GM19035 (cell line): ENCODE results near the gene IL26.
"Not testable (repeated sequence)": the region's sequence is repeated elsewhere in the genome, so short reads cannot be mapped to it uniquely, and the experiment has no call there.

Experiments
- ATAC-seq: cut with Tn5 transposase; IDR thresholded peaks from one replicate; pipeline ENCODE4 v1.9.1; 2021; ENCODE audit not compliant: unreplicated experiment

IL26 gene

DNA sequence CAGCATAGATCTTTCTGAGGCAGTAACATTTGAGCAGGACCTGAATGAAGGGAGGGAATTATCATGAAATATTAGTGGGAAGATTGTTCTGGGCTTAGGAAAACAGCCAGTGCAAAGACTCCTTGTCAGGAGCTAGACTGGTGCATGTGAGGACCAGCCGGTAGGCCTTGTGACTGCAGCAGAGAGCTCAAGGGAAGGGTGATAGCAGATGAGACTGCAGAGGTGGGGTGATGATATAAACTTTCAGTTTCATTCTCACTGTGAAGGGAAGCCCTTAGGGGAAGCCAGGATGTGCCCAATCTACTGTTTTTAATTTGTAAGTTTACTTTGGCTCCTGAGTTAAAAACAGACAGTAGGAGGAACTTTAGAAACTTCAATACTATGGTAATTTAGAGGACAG is 15.4 kb upstream of the IL26 start:
- peak; percentile 97 for ATAC-seq

- no peak for ATAC-seq
These were observed 14.5 kb upstream of the IL26 start for GRCh38 chr12:68240079-68240478.

DNA sequence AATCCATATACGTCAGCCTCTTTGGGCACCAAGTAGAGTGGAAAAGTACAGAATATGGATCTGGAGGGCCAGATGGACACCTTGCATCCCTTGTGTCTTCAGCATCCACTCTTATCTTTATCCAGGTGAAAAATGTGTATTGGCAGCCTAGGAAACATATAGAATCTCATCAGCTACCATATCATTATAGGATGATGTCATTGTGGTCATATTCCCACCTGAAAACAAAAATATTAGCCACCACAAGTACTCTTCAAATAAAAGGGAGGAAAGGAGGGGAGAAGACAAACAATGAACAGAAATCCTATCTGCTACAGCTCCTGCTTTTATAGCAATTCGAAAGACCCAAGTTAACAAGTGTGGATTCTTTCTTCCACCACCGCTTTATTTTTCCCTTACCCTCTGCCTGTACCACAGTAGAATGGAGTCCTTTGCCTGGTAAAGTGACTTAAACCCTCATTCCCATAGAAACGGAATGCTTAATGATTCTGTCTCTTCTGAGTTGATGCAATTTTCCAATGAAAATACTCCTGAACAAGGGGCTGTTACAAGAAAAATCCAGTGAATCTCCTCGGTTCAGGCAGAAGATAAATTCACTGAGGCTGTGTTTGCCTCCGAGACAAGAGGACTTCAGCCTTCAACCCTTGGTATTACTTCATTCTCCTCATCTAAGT is 13.8 kb upstream of the IL26 start:
- ATAC-seq: no peak

DNA sequence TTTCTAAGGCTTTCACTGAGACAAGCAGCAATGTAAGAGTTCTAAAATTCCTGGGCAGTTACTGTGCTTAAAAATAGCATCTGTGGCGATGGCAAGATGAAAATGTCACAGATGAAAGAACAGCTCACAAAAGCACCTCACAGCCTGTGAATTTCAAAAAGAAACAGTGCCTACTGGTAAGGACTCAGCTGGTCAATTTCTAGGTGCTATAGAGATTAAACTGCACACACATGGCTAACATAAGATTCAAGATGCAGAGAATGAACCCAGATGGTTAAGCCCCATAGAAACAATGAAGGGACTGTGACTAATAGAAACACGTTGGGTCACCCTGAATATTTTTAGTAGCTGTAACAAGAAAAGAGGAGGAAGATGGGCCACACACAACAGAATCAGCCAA is 12.0 kb upstream of the IL26 start:
- ATAC-seq: no peak

DNA sequence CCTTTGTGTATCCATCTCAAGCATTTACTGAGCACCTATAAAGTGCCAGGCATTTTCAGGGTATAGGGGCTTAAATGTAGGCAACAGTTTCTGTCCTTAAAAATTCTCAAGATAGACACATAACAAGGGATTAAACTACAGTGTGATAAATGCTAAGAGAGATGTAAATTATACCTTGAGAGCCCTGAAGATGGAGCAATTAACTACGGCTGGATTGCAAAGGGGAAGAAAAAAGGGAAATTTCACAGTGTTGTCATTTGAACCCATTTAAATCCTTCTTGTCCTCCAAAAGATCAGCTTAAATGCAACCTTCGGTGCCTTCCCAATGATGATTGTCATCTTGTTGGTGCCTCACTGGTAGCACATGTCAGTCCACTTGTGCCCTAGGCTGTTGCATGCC is 11.5 kb upstream of the IL26 start:
- no peak for ATAC-seq

GRCh38 chr12:68236421-68237059 is 10.9 kb upstream of the IL26 start:
- ATAC-seq: peak; percentile 62

DNA sequence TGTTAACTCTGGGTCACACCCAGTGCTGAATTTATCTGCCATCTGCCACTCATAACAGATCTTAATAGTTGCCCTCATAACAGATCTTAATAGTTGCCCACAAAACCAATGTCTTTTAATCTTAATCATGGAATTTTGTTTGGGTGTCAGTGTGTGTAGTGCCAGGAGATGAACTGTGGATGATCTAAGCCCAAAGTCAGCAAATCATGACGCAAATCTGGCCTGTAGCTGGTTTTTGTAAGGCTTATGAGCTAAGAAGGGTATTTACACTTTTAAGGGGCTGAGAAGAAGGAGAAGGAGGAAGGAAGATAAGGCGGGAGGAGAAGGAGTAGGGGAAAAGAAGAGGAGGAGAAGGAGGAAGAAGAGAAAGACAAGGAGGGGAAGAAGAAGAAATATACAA is 10.0 kb upstream of the IL26 start:
- no peak for ATAC-seq

DNA sequence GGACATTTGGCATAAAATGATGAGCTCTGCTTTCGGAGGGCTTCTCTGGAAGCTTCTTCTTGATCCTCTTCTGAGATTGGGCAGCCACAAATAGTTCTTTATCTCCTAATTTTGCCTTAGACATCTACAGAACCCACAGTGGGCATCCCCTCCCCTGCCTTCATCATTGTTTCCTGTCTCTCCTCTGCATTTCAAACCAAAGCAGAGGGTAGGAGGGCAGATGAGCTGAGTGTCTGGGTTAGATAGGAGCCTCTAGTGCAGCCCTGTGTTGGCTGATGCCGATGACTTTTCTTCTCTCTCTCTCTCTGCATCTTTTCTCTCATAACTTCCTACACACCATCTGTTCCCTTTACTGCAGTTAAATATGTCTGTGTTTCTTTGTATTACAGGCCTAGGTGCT is 8.5 kb upstream of the IL26 start:
- no peak for ATAC-seq

DNA sequence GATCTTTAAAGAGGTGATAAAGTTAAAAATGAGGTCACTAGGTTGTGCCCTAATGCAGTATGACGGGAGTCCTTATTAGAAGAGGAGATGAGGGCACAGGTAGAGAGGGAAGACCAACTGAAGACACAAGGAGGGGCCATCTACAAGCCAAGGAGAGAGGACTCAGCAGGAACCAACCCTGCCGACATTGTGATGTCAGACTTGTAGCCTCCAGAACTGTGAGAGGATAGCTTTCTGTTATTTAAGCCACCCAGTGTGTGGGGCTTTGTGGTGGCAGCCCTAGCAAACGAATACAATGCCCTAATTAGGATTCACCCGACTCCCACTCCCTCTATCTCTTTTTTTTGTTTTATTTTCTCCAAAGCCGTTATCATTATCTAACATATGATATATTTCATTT is 7.9 kb upstream of the IL26 start:
- ATAC-seq: no peak

DNA sequence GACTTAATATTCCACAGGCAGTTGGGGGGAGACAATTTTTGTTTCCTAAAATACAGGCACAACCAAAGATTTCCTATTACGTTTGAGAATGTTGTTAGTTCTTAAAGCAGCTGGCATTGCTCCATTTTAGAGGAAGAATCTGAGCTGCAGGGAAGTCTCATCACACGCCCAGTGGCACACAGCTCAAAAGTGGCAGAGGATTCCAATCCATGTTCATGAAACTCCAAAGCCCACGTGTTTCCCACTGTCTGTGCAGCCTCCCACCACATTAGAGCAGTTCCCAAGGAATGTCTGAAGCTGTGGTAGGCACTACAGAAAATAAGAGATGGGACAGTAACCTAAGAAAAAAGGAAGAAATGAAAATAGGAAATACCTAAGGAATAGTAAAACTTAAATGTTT is 6.1 kb upstream of the IL26 start:
- no peak for ATAC-seq

DNA sequence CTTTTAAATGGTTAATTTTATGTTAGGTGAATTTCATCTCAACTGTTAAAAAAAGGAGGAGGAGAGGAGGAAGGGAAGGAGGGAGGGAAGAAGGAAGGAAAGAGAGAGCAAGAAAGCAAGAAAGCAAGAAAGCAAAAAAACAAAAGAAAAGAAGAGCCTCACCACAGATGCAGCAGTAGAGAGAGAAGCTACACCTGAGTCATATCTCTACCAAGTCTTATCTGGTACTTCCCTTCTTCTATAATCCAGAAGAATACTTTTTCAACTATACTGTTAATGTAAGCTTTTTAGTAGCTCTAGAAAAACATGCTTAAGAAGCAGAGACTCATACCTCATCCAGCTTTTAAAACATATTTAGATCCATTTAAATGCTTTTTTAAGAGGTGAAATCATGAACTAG is 5.6 kb upstream of the IL26 start:
- no peak for ATAC-seq

DNA sequence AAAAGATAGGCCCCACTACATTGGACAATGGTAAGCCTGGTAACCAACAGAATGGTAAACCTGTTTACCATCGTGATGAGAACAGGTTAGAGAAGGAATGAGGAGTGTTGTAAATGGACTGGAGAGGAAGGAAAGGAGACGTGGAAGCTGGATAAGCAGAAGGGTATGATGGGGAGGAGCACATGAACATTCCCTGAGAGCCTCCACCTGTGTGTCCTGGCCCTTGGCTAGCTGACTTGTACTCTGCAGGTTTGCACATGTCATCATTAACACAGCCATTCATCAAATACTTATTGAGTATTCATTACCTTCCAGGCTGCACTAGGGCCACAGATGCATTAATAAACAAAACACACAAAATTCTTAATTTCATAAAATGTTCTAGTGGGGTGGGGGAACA is 4.3 kb upstream of the IL26 start:
- ATAC-seq: no peak

- ATAC-seq: no peak
These were observed 1.7 kb upstream of the IL26 start for GRCh38 chr12:68227356-68227755.

DNA sequence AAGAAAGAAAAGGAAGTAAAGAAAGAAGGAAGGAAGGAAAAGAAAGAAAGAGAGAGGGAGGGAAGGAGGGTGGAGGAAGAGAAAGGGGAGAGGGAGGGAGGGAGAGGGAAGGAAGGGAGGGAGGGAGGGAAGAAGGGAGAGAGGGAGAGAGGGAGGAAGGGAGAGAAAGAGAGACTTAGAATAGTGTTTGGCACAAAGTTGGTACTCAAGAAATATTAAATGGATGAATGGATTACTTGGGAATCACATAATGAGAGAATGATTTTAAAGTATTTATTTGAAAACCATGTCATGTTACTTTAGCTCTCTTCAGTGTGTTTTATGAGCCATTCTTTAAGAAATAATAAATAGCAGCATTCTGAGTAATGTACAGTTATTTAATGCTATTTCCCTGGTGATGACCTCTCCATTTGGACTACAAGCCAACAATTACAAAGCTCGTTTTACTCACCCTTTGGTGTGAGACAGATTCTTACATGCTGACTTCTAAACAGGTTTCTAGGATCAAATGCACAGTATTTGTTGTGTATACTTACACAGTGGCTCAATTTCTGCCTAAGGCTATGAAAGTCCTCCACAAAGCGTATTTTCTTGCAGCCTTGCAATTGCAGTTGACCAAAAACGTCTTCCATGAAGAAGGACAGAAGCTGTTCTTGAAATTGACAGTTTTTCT is 861 bp downstream of the IL26 start:
- no peak for ATAC-seq

- ATAC-seq: peak; percentile 96
These were observed 2.4 kb downstream of the IL26 start for GRCh38 chr12:68223067-68223747.

DNA sequence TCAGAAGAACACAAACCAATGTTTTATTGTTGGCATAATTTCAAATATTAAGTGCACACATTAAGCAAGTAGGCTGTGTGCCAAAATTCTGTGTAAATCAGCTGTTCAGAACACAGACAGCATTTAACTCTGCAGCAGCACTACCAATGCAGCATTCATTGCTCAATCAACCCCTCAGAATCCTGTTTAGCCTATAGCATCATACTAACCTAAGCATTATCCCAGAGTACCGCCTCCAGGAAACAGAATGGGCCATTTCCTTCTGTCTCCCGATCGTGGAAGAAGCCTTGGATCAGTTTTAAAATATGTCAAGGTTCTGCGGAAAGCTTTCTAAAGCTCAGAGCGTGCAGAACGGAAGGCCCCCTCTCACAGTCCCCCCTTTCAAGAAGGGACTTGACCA is 3.3 kb downstream of the IL26 start:
- ATAC-seq: no peak

DNA sequence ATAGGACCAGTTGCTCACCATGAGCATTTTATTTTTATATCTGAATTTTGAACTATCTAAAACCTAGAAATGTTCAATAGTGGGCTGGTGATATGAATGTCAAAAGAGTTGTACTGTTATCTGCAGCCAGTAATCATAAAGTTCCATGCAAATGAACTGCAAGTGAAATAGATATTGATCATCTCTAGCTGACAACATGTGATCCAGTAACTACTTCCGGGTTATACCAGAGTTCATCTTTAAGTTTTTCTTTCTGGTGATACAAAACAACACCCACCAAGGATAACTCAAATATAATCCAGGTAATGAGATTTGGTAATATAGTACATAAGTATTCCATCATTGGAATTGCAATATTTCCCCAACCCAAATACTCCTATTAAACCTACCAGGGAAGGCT is 4.1 kb downstream of the IL26 start:
- no peak for ATAC-seq

GRCh38 chr12:68210875-68211274 is 14.7 kb downstream of the IL26 start:
- no peak for ATAC-seq

DNA sequence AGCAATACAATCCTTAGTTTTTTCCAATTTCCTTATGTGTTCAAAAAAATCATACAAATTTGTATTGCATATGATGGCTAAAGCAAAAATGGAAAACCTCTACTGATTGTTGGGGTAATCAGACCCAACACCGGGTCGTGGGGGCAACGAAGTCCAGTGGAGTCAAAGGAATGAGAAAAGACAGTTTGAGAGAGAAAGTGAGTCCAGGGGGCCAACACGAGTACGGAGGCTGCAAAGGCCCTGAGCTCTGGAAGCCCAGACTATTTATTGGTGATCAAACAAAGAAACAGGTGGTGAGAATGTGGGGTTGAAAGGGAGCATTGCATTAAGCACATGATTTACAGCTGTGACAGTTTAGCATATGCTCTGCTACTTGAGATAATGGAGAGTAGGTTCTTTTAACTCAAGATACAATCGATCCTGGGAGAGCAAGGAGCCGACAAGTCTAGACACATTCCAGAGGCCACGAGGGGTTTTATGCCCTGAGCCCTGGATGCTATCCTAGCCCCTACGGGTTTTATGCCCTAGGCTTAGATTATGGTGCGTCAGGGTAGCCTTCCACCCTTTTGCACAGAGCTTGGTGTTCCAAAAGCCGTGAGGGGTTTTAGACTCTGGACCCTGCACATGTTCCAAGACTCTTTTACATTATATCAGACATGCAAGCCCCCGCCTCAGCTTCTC is 16.4 kb downstream of the IL26 start:
- ATAC-seq: not testable (repeated sequence)

GRCh38 chr12:68207276-68207675 is 18.3 kb downstream of the IL26 start:
- ATAC-seq: no peak

- no peak for ATAC-seq
These were observed 19.2 kb downstream of the IL26 start for GRCh38 chr12:68206446-68206845.
